ENCODE measurements around the gene RXFP2. TPM values are rescaled to one million over a fixed set of nuclear protein-coding genes. Genes with fewer than 3 reads are reported as not detected.

RXFP2 gene, protein sequence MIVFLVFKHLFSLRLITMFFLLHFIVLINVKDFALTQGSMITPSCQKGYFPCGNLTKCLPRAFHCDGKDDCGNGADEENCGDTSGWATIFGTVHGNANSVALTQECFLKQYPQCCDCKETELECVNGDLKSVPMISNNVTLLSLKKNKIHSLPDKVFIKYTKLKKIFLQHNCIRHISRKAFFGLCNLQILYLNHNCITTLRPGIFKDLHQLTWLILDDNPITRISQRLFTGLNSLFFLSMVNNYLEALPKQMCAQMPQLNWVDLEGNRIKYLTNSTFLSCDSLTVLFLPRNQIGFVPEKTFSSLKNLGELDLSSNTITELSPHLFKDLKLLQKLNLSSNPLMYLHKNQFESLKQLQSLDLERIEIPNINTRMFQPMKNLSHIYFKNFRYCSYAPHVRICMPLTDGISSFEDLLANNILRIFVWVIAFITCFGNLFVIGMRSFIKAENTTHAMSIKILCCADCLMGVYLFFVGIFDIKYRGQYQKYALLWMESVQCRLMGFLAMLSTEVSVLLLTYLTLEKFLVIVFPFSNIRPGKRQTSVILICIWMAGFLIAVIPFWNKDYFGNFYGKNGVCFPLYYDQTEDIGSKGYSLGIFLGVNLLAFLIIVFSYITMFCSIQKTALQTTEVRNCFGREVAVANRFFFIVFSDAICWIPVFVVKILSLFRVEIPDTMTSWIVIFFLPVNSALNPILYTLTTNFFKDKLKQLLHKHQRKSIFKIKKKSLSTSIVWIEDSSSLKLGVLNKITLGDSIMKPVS
- not detected in 2 replicates for total RNA-seq

DNA sequence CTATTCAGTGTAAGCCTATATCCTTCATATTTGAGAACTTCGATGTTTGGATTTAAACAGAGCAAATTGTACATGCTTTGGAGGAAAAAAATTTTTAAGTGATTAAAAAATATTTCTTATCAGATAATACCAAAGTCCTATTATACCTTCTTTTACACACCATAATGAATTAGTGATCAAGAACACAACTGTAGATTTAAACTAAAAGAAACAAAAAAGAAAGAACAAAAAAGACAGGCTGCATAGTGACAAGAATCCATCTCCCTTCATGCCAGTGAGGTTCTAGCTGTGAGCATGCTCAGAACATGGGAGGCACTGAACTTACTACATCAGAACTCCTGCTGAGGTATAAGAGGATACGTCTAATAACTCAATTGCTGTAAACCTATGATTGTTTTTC is at the start of gene RXFP2:
RXFP2 (plus strand) TSS at position 301 of the 400 bp plus-strand sequence; CDS start at position 388, 87 bp downstream.
- no peak for DNase-seq (ENCODE audit: low read depth in 2 of 2)

DNA sequence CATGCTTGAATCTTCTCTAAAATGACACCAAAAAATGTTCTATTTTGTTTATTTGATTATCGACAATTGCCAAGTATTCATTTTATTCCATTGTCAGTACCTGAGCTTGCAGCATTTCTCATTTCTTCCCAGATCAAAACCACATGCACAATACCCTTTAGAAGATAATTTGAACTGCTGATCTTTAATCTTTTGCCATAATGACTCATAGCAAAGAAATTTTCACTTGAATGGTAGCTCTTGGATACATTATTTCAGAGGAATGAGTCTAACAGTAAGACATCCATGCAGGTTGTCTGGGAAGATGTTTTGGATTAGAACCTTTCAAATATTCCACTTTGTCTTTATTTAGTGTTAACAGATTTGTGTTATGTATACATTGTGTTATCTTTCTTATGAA is 42.0 kb upstream of the RXFP2 start:
- no peak for DNase-seq (ENCODE audit: low read depth in 2 of 2)

DNA sequence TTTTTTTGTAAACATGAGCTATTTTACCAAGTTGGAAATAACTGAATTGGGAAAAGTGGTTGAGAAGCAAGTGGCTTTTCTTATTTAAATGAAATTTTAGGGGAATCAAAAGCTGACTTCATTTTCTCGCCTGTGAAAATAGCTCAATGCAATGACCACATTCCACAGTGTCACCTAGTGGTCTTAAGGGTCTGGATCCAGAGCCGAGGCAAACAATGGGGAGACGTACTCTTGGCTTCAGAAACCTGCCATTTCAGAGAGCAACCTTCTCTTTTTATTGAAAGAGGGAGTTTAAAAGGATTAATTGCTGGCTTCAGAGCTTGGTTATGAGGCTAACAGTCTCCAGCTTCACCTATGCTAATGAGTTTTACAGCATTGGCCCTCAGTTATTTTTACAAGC is 39.7 kb upstream of the RXFP2 start:
- DNase-seq (ENCODE audit: low read depth in 2 of 2): peak in 1 of 2 donors; percentile 43

DNA sequence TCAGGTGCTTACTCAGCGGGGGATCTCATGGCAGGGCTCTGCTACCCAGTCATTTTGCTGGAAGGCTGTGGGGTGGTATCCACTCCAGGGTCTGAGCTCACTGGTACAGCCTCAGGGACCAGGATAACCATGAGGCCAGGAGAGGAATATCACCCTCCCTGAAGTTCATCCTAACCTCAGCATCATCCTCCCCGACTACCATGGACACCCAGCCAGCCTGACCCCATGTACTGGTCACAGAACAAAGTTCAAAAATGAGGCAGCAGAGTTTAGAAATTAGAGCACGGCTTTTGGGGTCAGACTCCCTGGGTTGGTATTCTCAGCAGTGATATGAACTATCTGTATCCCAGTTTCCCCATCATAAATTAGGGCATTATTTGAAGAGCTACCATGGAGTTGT is 35.5 kb upstream of the RXFP2 start:
- DNase-seq (ENCODE audit: low read depth in 2 of 2): no peak

DNA sequence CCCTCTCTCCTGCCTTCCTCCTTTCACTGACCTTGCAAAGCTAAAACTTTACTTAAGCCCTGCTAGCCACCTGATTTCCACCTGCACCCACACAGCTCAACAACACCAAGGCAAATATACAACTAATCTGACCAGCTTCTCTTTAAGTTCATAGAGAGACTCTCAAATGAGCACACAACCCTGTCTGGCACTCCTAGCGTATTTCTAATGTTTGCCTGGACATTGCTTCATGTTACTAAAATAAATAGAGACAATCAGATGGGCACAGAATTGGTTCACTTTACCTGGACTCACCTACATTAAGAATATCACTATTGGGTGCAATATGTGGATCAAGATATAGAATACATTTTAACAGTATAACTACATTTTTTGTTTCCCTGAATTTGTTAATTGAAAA is 33.2 kb upstream of the RXFP2 start:
- no peak for DNase-seq (ENCODE audit: low read depth in 2 of 2)

DNA sequence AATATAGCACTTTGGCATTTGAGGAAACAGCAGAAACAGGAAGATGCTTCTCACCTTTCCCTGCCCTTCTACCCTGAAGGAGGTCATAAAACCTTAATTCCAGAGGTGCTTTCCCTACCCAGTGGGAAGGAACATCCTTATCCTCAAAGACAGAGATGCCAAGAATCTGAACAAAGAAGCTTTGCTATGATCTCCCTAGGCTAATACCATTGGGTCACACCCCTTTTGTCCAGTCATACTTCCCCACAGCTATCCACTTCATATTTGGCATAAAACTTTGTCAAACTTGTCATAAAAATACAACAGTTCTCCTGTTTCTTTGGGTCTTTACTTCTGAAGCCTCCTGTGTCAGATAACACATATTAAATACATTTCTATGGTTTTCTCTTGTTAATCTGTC is 21.7 kb upstream of the RXFP2 start:
- DNase-seq (ENCODE audit: low read depth in 2 of 2): no peak

DNA sequence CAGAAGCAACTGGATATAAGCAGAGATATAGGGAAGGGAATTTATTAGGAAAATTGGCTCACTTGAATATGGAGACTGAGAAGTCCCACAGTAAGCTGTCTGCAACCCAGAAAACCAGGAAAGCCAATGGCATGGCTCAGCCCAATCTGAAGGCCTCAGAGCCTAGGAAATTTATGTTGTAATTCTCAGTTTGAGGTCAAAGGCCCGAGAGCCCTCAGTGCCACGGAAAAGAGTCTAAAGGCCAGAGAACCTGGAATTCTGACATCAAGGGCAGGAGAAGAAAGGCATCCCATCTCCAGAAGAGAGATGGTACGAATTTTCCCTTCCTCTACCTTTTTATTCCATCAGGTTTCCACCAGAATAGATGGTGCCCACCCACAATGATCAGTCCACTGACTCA is 20.1 kb upstream of the RXFP2 start:
- no peak for DNase-seq (ENCODE audit: low read depth in 2 of 2)

DNA sequence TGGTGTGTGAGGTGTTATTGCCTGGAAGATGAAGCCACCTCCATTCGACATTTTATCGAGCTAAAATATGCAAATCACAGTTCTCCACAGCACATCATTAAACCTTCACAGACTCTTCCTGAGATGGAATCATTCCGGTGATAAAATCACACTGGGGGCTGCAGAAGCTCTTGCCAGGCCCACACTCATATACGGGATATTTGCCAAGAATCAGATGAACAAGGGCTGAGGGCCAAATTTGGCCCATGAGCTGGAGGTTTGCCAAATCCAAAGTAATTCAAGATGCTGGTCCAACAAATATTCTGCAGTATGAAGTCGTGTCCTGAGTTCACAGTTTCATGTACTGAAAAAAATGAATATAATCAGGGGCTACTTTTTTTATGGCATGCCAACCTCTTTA is 16.7 kb upstream of the RXFP2 start:
- peak in 1 of 2 donors; percentile 28 for DNase-seq (ENCODE audit: low read depth in 2 of 2)

DNA sequence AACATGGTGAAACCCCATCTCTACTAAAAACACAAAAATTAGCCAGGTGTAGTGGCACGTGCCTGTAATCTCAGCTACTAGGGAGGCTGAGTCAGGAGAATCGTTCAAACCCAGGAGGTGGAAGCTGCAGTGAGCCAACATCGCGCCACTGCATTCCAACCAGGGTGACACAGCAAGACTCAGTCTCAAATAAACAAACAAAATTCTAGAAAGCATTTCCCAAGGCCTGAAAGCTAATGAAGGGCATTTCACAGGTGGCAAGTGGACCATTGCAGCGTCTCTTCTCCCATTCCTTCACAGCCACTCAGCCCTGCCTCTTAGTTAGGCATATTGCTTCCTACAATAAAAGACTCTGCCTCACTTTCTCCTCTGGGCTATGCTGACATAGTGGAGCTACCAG is 13.5 kb upstream of the RXFP2 start:
- DNase-seq (ENCODE audit: low read depth in 2 of 2): no peak

DNA sequence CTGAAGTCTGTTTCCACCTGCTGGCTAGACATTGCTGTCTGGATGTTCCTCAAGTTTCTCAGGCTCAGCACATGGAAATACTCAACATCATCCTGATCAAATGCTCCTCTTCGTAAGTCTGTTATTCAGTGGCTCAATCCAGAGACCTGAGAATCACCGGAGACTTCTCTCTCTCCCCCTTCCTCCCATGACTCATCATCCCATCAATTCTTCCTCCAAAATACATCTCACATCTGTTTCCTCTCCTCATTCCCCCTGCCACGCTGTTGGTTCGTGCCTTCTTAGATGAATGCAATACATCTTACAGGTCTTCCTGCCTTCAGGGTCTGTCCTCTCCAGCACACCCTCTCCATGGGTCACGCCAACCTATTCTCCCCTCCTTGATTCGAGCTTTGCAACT is 7.4 kb upstream of the RXFP2 start:
- peak in 1 of 2 donors; percentile 61 for DNase-seq (ENCODE audit: low read depth in 2 of 2)

DNA sequence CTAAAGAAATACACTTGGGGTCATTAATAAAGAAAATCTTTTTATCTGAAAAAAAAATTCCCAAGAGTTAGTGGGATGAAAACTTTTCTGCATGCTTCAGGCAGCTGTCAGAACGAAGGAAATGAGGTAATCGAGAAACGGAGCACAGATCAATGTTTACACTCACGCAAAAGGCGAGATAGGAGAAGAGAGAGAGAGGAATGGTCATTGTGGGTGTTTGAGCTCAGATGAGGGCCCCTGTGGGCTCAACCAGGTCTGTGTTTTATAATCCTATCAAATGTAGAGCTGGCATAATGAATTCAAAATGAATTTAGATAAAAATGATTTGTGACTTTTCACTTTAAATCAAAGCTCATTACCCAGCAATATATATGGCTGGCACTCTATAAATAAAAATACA is 6.3 kb upstream of the RXFP2 start:
- peak in 1 of 2 donors; percentile 36 for DNase-seq (ENCODE audit: low read depth in 2 of 2)

DNA sequence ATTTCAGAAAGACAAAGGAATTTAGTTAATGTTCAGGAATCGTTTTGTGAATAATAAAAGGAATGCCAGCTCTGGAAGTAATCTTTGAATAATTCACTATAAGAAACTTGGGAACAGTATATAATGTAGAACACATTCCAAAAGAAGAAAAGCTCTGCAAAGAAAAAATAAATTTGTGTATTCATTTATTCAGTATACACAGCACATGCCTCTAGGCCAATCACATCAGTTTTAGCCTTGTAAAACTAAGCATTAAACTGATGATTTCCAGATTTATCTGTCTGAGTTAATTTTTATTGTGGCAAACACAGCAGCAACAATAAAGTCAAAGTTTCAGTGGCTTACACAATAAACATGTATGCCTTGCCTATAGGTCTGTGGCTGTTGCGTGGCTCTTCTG is 5.7 kb upstream of the RXFP2 start:
- DNase-seq (ENCODE audit: low read depth in 2 of 2): no peak

DNA sequence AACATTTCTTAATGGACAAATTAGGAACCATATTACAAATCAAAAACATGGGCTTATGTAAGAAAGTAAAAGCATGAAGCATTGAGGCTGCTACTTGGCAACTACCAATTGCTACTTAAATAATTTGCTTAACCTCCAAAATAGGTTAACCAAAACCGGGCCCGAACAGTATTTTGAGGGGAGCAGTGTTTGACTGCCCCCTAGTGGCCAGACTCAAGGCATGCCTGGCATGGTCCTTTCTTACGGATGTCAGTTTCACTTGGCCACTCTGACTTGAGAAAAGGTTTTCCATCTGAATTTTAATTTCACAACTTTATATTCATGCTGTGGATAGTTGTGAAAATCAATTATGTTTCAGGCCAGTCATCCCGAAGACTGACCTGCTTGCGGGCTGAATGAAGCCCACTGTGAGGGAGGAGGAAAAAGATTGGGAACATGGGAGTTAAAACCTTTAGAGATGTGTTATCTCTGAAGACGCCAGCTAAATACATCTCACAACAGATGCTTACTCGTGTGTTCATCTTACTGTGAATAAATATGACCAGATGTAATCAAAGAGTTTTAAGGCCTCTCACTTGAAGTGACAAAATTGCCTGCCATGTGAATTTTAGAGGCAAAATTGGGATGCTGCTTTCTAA is 2.9 kb downstream of the RXFP2 start:
- peak; percentile 30 to 63 for DNase-seq (ENCODE audit: low read depth in 2 of 2)

DNA sequence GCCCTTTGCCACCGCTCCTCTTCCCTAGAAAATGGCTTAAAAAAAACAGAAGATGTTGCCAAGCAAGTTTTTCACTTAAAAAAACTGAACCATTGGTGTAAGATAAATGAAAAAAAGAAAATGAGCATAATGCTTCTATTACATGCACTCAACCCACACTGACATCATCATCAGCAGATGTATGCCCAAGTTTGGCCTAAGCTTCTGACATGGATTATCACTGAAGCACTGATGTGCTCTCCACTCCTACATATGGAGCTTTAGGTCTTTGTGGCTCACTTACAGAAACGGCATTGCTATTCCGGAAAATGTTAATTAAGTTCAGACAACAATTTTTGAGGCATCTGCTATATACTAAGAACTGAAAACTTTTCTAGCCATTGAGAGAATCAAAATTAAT is 8.0 kb downstream of the RXFP2 start:
- DNase-seq (ENCODE audit: low read depth in 2 of 2): no peak

DNA sequence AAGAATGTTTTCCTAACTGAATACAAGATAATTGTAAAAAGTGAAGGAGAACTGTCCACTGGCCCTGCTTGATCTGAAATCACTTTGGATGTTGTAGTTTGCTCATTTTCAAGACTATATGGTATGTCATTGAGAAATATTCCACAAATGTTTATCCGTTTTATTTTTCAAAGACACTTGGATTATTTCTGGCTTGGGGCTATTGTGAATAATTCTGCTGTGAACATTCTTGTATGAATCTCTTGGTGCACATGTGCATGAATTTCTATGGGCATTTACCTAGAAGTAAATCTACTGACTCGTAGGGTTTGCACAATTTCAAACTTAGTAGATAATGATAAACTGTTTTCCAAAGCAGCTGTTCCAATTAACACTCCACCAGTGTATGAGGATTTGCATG is 8.6 kb downstream of the RXFP2 start:
- DNase-seq (ENCODE audit: low read depth in 2 of 2): no peak

DNA sequence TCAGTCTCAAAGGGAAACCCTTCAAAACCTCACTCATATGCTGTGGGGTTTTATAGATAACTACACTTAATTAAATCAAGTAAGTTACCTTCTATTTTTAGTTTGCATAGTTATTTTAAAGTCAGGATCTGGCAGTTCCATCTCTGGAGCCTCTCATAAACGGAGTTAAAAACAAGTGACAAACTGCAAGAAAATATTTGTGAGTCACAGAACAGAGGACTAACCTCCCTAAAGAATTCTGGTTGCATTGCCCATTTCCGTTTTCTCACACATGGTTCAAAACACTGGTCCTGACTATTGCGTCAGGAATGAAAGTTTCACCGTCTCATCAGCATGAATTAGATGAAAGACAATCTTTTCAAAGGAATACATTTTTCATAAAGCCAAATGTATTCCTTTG is 10.6 kb downstream of the RXFP2 start:
- peak; percentile 5 to 77 for DNase-seq (ENCODE audit: low read depth in 2 of 2)

DNA sequence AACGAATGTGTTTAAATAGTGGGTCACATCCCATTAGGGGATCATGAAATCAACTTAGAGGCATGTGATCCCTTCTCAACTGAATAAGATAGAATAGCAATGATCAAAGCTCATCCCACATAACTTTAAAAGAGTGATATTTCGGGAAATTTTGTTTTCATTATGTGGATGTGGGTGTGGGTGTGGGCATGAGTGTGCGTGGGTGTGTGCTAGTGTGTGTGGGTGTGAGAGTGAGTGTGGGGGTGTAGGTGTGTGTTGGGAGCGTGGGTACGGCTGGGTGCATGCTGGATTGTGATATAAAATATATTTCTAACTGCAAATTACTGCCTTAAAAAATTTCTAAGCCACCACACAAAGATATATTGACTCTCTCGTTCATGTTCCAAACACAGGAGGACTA is 15.9 kb downstream of the RXFP2 start:
- DNase-seq (ENCODE audit: low read depth in 2 of 2): no peak

DNA sequence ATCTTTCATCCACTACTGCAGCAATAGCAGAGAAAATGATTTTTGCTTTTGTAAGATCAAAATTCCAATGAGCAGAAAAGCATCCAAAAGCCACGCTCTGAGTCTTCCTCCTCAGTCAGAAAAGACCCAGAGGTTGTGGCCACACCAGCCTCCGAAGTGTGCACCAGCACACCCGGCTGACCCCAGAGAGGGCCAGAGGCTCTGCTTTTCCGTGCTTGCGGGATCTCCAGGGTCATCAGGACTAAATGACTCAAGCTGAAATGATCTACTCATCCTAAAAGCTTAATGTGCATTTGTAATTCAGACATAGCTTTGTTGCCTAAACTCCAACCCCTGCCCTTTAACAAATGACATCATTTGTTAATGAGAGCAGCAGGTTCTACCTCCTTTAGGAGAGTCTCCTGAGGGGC is 16.5 kb downstream of the RXFP2 start:
- DNase-seq (ENCODE audit: low read depth in 2 of 2): no peak

DNA sequence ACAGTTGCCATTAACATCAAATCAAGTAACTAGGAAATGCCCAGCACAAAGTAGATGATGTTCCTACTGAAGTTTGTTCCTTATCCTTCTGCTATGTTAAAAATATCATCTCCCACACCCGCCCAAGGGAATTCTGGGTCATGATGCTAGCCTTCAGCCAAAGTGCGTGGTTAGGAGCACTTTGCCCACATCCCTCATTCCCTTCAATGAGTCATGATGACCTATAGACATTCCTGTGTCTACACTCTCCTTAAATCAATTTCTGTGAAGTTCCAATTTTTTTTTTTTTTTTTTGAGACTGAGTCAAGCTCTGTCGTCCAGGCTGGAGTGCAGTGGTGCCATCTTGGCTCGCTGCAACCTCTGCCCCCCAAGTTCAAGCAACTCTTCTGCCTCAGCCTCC is 17.0 kb downstream of the RXFP2 start:
- DNase-seq (ENCODE audit: low read depth in 2 of 2): no peak

DNA sequence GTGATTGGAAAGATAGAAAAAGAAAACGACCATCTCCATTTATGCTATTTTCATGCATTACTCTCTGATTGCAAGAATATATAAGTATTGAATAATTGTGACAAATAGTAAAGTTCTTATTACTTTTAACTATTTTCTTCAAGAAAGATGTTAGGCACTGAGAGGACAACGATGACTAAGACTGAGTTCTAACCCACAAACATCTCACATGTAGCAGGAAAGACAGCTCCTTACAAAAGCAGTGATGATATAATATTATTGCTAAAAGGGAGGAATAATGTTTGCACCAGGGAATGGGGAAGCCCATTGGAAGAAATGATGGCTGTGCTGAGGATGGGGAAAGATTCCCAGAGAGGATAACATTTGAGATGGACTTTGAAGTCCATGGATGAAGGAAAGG is 22.6 kb downstream of the RXFP2 start:
- DNase-seq (ENCODE audit: low read depth in 2 of 2): no peak

DNA sequence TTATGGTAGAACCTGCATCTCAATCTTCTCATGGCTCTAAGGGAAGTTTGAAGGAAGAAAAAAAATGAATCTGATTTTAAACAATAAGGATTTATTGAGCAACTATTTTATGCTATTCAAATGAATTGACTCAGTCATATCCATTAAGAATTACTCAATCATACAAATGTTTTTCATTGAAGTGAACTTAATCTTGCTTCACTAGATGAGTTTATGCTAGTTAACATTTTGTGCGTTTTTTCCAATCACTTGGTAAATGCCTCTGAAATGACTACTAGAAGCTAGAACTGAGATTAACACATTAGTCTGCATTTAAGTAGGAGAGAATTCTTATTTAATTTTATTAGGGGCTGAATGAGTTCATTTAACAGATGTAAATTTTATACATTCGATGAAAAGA is 25.2 kb downstream of the RXFP2 start:
- no peak for DNase-seq (ENCODE audit: low read depth in 2 of 2)

DNA sequence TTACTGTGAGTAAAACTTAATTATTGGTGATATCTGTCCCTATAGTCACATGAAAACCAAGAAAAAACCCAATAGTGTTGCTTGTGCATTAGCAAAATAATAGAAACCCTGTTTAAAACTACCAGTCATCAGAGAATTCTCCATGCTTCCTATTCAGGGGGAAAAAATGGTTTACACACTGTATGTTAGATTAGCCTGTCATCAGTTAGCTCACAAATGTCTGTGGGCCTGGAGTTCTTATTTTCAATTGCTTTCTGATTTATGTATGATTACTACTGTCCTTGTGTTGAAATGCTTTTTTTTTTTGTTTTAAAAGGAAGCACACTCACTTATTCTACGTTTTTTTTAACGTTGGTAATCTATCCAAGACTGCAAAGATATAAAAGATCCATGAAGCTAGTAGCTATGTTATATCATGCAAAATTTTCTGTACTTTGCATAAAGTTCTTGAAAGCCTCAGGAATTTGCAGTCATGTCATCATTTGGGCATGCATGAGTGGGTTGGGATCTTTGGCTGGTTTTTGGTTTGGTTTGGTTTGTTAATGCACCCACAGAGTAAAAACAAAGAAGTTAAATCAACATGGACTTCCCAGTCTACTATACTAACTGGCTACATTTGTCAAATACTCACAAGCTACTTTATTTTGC is 25.9 kb downstream of the RXFP2 start:
- no peak for DNase-seq (ENCODE audit: low read depth in 2 of 2)

All from dermis microvascular lymphatic vessel endothelial cell (primary cell).